NCI-H2029 (cell line): ENCODE data around the gene MIF4GD.

Source experiments
- DNase-seq: peaks from one replicate; lab custom pipeline; 2025; lab: John Stamatoyannopoulos, UW

The MIF4GD gene

DNA sequence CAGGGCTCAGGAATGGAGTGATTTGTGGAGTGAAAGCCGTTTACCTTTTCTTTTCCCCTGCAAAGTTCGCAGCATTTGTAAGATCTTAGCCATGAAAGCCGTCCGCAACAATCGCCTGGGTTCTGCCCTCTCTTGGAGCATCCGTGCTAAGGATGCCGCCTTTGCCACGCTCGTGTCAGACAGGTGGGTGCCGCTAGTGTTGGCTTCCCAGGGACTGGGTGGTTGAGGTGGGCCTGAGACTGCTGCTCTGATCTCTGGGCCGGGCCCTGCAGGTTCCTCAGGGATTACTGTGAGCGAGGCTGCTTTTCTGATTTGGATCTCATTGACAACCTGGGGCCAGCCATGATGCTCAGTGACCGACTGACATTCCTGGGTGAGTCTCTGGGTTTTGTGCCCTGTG lies 38.2 kb downstream of the MIF4GD start:
- no peak for DNase-seq

DNA sequence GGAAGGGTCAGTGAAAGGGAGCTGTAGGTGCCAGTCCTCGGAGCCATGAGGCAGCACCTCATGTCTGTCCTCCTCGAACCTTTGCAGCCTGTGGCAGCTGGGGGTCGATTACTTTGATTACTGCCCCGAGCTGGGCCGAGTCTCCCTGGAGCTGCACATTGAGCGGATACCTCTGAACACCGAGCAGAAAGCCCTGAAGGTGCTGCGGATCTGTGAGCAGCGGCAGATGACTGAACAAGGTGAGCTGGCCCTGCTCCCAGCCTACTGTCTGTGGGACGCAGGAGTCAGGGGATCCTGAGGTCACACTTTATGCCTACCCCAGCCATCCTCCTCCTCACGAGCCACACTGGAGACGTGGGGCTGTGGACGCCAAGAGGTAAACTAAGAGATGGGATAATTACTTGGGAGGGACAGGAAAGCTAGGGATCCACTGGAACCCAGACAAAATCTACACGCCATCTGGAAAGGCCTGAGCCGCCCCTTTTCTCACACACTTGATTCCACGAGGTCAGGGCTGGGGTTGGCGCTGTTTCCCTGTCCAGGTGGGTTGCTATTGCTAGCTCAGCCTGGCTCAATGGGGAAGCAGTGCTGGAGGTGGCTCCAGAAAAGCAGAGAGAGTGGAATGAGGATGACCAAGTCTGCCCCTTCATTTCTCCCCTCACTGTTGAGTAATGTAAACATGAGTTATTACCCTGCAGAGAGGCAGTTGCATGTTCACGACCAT lies 39.1 kb downstream of the MIF4GD start:
- no peak for DNase-seq

DNA sequence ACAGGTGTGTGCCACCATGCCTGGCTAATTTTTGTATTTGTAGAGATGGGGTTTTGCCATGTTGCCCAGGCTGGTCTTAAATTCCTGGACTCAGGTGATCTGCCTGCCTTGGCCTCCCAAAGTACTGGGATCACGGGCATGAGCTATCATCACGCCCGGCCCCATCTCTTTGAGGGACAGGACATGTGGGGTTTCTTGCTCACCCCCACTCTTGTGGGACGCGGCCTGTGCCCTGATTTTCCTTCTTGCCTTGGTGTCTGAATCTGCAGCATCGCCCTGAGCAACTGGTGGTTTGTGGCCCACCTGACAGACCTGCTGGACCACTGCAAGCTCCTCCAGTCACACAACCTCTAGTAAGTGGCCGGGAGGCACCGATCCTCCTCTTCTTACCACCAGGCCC lies 40.0 kb downstream of the MIF4GD start:
- no peak for DNase-seq

DNA sequence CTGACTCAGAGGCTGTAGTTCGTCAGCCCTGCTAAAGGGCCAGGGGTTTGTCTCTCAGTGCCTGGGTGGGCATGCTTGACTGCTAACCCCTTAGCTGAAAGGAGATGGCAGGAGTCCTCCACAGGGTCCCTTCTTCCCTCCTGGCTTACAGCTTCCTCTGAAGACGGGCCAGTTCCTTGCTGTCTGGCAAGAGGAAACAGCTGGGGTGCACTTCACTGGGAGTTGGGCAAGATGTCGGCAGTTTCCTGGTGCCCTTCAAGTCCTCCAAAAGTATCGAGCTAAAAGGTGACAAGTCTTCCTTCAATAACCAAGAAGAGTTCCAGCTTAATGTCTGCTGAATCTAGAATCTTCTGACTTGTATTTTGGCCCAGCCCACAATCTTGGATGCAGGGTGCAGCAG lies 42.2 kb downstream of the MIF4GD start:
- DNase-seq, result no peak

DNA sequence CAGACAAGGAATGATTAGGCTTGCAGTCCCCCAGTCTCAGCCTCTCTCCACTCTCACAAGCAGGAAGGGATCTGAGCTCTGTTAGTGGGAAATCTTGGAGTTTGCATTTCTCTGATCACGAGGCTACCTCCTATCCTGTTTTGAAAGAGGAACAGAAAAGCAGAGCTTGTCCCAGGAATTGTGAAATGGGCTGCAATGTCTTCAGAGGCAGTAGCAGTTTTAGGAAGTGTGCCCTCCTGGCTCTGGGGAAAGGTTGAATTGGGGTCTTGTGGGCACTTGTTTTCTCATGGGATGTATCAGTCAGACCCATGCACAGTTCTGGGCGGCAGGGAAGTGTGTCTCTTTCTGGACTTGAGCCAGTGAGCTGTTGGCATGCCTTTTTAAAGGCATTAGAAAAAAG lies 42.7 kb downstream of the MIF4GD start:
- no peak for DNase-seq

DNA sequence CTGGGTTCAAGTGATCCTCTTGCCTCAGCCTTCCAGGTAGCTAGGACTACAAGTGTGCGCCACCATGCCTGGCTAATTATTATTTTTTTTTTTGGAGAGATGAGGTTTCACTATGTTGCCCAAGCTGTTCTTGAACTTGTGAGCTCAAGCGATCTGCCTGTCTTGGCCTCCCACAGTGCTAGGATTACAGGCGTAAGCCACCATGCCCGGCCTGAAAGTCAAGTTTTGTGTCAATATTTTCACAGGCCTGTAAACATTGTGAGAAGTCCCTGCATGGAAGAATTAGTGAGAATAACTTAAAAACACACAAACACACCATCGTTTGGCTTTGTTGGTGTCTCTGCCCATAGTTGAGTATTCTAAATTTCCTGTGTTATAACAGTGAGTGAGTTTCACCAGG lies 43.3 kb downstream of the MIF4GD start:
- no peak for DNase-seq

DNA sequence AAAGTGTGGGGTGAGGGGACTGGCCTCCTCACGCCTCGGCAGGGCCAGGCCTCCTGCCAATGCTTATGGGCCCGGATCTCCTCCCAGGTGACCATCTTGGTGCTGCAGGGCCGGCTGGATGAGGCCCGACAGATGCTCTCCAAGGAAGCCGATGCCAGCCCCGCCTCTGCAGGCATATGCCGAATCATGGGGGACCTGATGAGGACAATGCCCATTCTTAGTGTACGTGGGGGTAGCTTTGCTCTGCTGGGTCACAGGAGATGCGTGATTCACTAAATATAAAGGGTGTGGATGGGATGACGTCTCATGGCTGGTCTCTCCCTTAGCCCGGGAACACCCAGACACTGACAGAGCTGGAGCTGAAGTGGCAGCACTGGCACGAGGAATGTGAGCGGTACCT lies 46.0 kb downstream of the MIF4GD start:
- no peak for DNase-seq

DNA sequence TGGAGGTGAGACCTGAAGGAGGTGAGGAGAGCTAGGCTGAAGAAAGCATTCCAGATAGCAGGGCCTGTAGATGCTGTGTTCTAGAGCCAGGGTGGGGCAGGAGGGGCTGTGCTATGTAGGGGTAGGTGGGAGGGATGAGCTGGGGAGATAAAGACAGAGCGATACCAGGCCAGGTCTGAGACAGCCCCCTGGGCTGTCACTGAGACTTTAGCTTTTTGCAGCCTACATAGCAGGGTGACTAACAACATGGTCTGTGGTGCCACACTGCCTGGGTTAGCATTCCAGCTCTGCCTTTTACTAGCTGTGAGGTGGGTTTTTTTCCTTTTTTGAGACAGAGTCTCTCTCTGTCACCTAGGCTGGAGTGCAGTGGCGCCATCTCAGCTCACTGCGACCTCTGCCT lies 51.2 kb downstream of the MIF4GD start:
- no peak for DNase-seq

DNA sequence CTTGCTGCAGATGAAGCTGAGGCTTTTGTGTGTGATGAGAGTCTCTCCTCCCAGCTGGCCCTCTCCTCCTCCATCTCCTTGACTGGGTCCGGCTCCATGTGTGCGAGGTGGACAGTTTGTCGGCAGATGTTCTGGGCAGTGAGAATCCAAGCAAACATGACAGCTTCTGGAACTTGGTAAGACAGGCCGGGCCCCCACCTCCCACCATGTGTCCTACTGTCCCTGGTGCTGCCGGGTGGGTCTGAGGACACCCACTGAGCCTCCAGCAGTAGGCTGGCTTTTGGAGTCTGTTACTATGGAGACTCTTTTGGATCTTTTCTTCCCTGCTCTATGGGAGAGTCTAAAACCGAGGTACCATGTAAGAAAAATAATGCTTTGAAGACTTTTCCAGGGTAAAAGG lies 52.9 kb downstream of the MIF4GD start:
- DNase-seq, result no peak
